ENCODE data around the gene MST1. TPM values are rescaled to one million over a fixed set of nuclear protein-coding genes. Genes with fewer than 3 reads are reported as not detected.

Gene MST1
- total RNA-seq, 1 donor from 2014 or later, result 5.5 TPM

DNA sequence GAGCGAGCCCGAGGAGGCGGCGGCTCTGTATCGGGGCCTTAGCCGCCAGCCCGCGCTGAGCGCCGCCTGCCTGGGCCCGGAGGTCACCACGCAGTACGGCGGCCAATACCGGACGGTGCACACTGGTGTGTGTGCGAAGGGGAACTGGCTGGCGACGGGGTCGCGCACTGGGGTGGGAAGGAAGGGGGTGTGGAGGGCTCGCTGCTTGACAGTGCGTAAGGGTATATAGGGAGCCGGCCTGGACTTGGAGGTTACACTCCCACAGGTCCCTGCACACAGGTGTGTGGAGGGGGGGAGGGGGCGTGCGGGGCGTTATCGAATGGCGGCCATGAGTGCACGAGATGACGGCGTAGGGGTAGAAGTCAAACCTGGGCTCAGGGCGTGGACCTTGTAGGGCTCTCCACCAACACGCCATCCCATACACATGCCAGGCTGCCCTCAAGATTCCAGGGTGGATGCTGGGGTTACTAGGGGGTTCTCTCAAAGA lies 14.7 kb downstream of the MST1 start:
- TF ChIP-seq, protein P1, sequence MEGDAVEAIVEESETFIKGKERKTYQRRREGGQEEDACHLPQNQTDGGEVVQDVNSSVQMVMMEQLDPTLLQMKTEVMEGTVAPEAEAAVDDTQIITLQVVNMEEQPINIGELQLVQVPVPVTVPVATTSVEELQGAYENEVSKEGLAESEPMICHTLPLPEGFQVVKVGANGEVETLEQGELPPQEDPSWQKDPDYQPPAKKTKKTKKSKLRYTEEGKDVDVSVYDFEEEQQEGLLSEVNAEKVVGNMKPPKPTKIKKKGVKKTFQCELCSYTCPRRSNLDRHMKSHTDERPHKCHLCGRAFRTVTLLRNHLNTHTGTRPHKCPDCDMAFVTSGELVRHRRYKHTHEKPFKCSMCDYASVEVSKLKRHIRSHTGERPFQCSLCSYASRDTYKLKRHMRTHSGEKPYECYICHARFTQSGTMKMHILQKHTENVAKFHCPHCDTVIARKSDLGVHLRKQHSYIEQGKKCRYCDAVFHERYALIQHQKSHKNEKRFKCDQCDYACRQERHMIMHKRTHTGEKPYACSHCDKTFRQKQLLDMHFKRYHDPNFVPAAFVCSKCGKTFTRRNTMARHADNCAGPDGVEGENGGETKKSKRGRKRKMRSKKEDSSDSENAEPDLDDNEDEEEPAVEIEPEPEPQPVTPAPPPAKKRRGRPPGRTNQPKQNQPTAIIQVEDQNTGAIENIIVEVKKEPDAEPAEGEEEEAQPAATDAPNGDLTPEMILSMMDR (conservative IDR thresholded peaks at IDR 0.05; ENCODE audit: low read depth, low read length), result no peak
- no peak for DNase-seq (ENCODE audit: low read depth)

DNA sequence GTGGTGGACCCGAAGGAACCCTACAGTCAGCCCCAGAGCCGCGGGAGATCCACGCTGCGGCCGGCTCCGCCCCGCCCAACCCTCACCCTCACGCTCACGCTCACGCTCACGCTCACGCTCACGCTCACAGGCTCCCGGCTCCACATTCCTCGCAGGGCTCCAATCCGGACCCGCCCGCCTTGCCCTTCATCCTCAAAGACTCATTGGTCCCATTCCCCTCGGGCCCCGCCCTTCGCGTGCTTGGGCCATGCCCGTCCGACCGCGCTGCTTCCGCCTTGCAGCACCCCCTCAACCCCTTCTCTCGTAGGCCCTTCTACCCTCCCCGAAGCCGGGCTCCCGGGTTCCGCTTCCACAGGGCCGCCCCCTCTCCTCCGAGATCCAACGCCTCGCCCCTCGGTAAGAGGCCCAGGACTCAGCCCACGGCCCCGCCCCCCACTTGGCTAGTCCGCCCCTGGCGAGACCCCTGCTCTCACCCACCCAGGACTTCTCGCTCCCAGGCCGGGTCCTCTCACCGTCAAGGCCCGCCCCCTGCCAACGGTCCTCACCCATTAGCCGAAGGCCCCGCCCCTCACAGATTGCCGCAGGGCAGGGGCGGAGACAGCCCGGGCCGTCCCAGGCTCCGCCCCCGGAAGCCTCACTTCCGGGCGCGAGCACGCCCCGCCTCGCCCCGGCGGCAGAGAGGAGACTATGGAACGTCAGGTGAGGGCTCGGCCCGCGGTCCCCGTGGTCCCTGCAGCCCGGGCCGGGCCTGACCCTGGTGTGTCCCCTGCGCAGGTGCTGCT lies 15.4 kb downstream of the MST1 start, which contains the start of gene APEH:
Gene APEH (plus strand): TSS at position 637 of the 782 bp plus-strand sequence. CDS start 51 bp downstream, at position 688.
- peak within 1 kb of the TSS; percentile 91 for H3K4me3 ChIP-seq (ENCODE audit: low read depth, low read length)
- DNase-seq (ENCODE audit: low read depth), result peak; percentile 76
- TF ChIP-seq, protein P1 (conservative IDR thresholded peaks at IDR 0.05; ENCODE audit: low read depth, low read length), result no peak

More for the DNA sequence above, 14.7 kb downstream of the MST1 start:
- peak overlapping the region; percentile 91 for H3K4me3 ChIP-seq (ENCODE audit: low read depth, low read length)

DNA sequence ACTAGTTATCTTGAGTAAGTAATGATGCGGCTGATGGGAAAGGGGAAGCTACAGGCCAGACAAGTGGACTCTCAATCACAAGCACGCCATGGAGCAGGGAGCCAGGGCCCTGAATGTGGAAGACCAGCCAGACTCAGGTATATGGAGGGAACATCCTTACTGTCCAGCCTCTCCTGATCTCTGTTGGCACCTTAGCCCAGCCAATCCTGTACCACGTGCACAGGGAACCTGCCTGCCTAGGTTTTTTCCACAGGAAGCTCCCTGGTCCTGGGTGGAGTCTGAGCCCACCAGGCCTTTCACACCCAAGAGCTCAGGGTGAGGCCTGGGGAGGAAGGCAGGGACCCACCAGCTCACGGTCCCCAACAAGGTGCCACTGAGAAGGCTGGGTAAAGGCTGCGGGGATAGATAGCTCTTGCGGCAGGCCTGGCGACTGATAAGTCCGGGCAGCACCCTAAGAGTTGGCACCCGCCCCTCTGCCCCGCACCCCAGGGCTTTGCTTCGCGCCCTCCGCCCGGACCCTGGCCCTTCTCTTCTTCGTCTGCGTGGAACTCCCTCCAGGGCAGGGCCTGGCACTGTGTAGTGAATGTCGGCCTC lies 16.1 kb downstream of the MST1 start:
- H3K4me3 ChIP-seq (ENCODE audit: low read depth, low read length), result peak overlapping the region; percentile 91
- TF ChIP-seq, protein P1 (conservative IDR thresholded peaks at IDR 0.05; ENCODE audit: low read depth, low read length), result no peak
- DNase-seq (ENCODE audit: low read depth), result no peak

DNA sequence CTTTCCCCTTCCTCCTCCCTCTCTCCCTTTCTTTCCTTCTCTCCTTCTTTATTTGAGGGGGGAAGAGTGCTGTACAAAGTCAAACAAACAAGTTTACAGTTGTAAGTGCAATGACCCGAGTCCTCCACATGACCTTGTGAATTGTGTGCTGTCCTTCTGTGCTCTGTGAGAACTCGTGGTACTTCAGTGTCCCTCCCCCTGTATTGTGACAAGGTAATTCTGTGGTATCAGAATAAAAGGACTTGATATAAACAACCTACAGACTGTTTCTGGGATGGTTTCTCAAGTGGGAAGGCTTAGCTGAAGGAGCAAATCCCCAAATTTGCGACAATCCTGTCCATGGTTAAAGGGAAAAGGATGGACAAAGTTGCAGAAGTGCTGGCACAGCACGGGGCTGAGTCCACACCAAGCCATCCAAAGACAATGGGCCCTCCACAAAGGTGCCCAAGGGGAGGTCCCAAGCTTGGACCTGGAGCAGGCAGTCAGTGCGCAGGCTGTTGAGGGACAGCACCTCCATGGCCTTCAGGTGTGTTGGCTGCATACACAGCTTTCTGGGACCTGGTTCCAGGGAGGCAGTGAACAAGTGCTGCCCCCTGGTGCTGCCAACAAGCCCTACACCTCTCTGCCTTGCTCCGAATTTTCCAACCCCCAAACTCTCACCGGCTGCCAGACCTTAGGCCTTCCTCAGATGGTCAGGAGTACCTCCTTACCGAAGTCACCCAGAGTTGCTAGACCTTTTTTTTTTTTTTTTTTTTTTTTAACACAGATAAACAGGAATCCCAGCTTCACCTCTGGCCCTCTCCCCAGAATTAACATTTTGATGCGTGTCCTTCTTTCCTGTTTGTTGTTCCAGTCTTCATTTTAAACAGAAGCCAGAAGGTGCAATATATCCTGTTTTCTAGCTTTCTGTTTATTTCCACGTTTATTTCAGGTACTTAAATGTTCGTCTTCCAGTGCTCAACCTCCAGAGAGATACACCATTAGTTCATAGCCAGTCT lies 17.7 kb downstream of the MST1 start:
- H3K4me3 ChIP-seq (ENCODE audit: low read depth, low read length), result no peak overlapping the region
- no peak for DNase-seq (ENCODE audit: low read depth)
- TF ChIP-seq, protein P1 (conservative IDR thresholded peaks at IDR 0.05; ENCODE audit: low read depth, low read length), result peak; percentile 91

DNA sequence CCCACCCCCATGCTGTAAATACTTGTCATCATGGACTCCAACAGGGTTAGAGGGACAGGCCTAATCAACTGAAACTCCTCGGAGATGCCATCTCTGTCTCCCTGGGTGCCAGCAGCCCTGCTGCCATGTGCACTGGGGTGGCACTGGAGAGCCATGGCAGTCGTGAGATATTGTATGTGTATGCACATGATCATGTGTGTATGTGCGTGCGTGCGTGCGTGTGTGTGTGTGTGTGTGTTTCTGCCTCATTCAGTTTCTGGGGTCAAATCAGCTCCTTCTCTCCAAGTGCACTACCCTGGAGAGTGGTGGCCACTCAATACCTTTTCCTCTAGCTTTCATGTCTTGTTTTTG lies 18.4 kb downstream of the MST1 start:
- TF ChIP-seq, protein P1 (conservative IDR thresholded peaks at IDR 0.05; ENCODE audit: low read depth, low read length), result no peak
- no peak for DNase-seq (ENCODE audit: low read depth)

DNA sequence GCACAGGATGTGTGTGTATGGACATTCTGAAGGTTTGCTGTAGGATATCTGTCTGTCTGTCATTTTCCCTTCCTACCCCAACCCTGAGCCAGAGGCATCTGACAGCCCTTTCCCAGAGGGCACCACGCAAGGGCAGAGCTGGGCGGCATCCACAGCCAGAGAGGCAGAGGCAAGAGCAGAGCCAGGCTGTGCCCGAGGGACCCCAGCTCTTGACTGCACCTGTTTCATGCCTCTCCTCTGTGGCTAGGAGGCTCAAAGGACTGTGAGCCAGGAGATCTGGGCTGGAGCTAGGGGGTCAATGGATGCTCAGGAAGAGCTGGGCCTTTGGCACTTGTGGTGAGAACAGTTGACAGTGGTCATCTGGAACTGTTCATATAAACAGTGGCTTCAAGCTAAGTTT lies 19.9 kb downstream of the MST1 start:
- no peak for DNase-seq (ENCODE audit: low read depth)
- no peak overlapping the region for H3K4me3 ChIP-seq (ENCODE audit: low read depth, low read length)
- TF ChIP-seq, protein P1 (conservative IDR thresholded peaks at IDR 0.05; ENCODE audit: low read depth, low read length), result no peak

More for the DNA sequence above, 18.4 kb downstream of the MST1 start:
- H3K4me3 ChIP-seq (ENCODE audit: low read depth, low read length), result no peak overlapping the region
